Glutamatergic neuron (in vitro differentiated cells): ENCODE measurements around the gene ZCCHC14. TPM values are rescaled to one million over a fixed set of nuclear protein-coding genes. Genes with fewer than 3 reads are reported as not detected.

Experiments
- DNase-seq: peaks from one replicate; pipeline ENCODE4 v3.0.0; 2022
- H3K27ac Mint-ChIP-seq: one replicate; pipeline ENCODE4 v1.8.0; 2020; ENCODE audit warnings: mild to moderate bottlenecking, mixed read lengths, inconsistent platforms; ENCODE audit not compliant: unreplicated experiment
- H3K27me3 Mint-ChIP-seq: one replicate; pipeline ENCODE4 v1.8.0; 2020; ENCODE audit warnings: mild to moderate bottlenecking, moderate library complexity, mixed read lengths, inconsistent platforms; ENCODE audit not compliant: unreplicated experiment
- H3K36me3 Mint-ChIP-seq: one replicate; pipeline ENCODE4 v1.8.0; 2020; ENCODE audit warnings: mild to moderate bottlenecking, mixed read lengths, inconsistent platforms; ENCODE audit not compliant: unreplicated experiment
- H3K4me1 Mint-ChIP-seq: one replicate; pipeline ENCODE4 v1.8.0; 2020; ENCODE audit warnings: mild to moderate bottlenecking, low read depth, mixed read lengths, inconsistent platforms; ENCODE audit not compliant: unreplicated experiment
- H3K4me3 Mint-ChIP-seq: one replicate; pipeline ENCODE4 v1.8.0; 2020; ENCODE audit warnings: mild to moderate bottlenecking, mixed read lengths, inconsistent platforms; ENCODE audit not compliant: unreplicated experiment
- H3K9me3 Mint-ChIP-seq: one replicate; pipeline ENCODE4 v1.8.0; 2020; ENCODE audit warnings: mild to moderate bottlenecking, moderate library complexity, mixed read lengths, inconsistent platforms; ENCODE audit not compliant: unreplicated experiment
- total RNA-seq: library from RNA; stranded (reverse); fragmentation: NEBNext Ultra II Directional; extraction: Animal tissue kit (Norgen Biotek cat#: 25700); gene quantifications from one replicate; pipeline ENCODE4 v1.2.1, GENCODE V29; 2021; ENCODE audit not compliant: unreplicated experiment
- TF ChIP-seq, protein P1 (sequence below): fragments of 200-600 bp; sonication (generic); IDR thresholded peaks from one replicate; pipeline ENCODE4 v1.5.0; 2021; ENCODE audit not compliant: partially characterized antibody, unreplicated experiment

The ZCCHC14 gene
- total RNA-seq, 1 donor from 2014 or later = 29.2 TPM

DNA sequence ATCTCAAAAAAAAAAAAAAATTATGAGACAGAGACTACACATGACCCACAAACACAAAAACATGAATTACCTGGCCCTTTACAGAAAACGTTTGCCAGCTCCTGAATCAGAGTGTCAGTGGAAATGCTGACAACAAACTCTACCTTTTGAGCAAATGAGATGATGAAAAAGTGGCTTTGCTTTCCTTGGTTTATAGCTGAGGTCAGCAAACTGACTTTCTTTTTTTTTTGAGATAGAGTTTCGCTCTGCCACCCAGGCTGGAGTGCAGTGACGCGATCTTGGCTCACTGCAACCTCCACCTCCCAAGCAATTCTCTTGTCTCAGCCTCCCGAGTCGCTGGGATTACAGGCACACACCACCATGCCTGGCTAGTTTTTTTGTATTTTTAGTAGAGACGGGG lies 46.3 kb downstream of the ZCCHC14 start:
- Mint-ChIP-seq H3K27ac (no peak overlapping the region), H3K36me3 (peaks cover 13% of the 10 kb centered on the region), H3K27me3 (no peaks in the 10 kb centered on the region), H3K4me3 (no peak overlapping the region), H3K4me1 (peaks cover 2% of the 10 kb centered on the region), H3K9me3 (peaks cover 3% of the 10 kb centered on the region)
- TF ChIP-seq, protein P1, sequence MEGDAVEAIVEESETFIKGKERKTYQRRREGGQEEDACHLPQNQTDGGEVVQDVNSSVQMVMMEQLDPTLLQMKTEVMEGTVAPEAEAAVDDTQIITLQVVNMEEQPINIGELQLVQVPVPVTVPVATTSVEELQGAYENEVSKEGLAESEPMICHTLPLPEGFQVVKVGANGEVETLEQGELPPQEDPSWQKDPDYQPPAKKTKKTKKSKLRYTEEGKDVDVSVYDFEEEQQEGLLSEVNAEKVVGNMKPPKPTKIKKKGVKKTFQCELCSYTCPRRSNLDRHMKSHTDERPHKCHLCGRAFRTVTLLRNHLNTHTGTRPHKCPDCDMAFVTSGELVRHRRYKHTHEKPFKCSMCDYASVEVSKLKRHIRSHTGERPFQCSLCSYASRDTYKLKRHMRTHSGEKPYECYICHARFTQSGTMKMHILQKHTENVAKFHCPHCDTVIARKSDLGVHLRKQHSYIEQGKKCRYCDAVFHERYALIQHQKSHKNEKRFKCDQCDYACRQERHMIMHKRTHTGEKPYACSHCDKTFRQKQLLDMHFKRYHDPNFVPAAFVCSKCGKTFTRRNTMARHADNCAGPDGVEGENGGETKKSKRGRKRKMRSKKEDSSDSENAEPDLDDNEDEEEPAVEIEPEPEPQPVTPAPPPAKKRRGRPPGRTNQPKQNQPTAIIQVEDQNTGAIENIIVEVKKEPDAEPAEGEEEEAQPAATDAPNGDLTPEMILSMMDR = no peak
- no peak for DNase-seq

DNA sequence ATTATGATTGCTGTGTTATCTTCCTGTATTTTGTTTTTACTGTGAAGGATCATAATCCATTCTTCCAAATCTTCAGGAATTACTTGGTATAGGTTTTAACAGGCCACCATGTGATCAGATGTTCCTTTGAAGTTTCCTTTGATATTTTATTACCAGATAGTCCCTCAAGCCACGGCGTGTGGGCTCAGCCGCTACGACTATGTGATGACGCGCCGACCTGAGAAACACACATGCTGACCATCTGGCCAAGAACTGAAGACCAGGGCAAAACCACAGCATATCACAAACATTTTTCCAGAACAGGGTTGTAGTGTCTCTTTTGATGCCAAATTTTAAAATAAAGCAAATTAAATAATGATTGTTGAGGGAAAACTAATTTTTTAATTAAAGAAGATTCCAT lies 47.3 kb downstream of the ZCCHC14 start:
- Mint-ChIP-seq H3K4me3 (no peak overlapping the region), H3K9me3 (peaks cover 3% of the 10 kb centered on the region), H3K36me3 (peaks cover 13% of the 10 kb centered on the region), H3K27me3 (no peaks in the 10 kb centered on the region), H3K27ac (peak overlapping the region; percentile 67), H3K4me1 (no peaks in the 10 kb centered on the region)
- TF ChIP-seq, protein P1 = no peak
- DNase-seq = no peak

GRCh38 chr16:87443964-87444363 lies 48.9 kb downstream of the ZCCHC14 start:
- no peak for DNase-seq
- Mint-ChIP-seq H3K9me3 (peaks cover 3% of the 10 kb centered on the region), H3K36me3 (peaks cover 13% of the 10 kb centered on the region), H3K4me1 (no peaks in the 10 kb centered on the region), H3K27me3 (no peaks in the 10 kb centered on the region), H3K27ac (no peak overlapping the region), H3K4me3 (no peak overlapping the region)
- TF ChIP-seq, protein P1 = no peak

- TF ChIP-seq, protein P1 = no peak
- peaks cover 3% of the 10 kb centered on the region for H3K9me3 Mint-ChIP-seq
- no peaks in the 10 kb centered on the region for H3K4me1 Mint-ChIP-seq
- DNase-seq = no peak
- no peaks in the 10 kb centered on the region for H3K27me3 Mint-ChIP-seq
- peaks cover 13% of the 10 kb centered on the region for H3K36me3 Mint-ChIP-seq
- H3K4me3 Mint-ChIP-seq = no peak overlapping the region
- no peak overlapping the region for H3K27ac Mint-ChIP-seq
These were observed 49.8 kb downstream of the ZCCHC14 start for GRCh38 chr16:87443016-87443415.

DNA sequence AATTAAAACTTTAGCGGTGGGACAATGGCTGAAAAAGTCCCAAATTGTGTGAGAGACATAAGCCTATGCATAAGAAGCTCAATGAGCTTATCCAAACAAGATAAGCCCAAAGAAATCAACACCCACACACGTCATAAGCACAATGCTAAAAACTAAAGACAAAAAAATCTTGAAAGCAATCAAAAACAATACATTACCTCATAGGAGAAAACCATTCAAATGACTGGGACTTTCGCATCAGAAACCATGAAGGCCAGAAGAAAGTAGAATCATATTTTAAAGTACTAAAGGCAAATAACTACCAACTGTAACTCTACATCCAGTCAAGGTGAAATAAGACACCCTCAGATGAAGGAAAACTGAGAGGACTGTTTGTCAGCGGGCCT lies 50.2 kb downstream of the ZCCHC14 start:
- Mint-ChIP-seq H3K27me3 (no peaks in the 10 kb centered on the region), H3K36me3 (peaks cover 13% of the 10 kb centered on the region), H3K4me1 (no peaks in the 10 kb centered on the region), H3K27ac (no peak overlapping the region), H3K4me3 (no peak overlapping the region), H3K9me3 (peaks cover 3% of the 10 kb centered on the region)
- TF ChIP-seq, protein P1 = no peak
- DNase-seq = no peak
